GM18499 (cell line): ENCODE measurements around the gene ZNF236.
"Not testable (repeated sequence)": the region's sequence is repeated elsewhere in the genome, so short reads cannot be mapped to it uniquely, and the experiment has no call there.

Source experiments
- ATAC-seq: cut with Tn5 transposase; IDR thresholded peaks from one replicate; pipeline ENCODE4 v1.9.1; 2021; ENCODE audit warnings: moderate number of reproducible peaks; ENCODE audit not compliant: insufficient read depth, unreplicated experiment

Gene ZNF236

GRCh38 chr18:77015169-77015568 lies 192.8 kb downstream of the ZNF236 start:
- no peak for ATAC-seq

GRCh38 chr18:77015771-77016710 lies 193.7 kb downstream of the ZNF236 start:
- ATAC-seq: no peak

GRCh38 chr18:77016936-77017335 lies 194.6 kb downstream of the ZNF236 start:
- ATAC-seq: no peak

- no peak for ATAC-seq
These were observed 195.0 kb downstream of the ZNF236 start for GRCh38 chr18:77017355-77017754.

GRCh38 chr18:77018650-77019049 lies 196.3 kb downstream of the ZNF236 start:
- ATAC-seq: not testable (repeated sequence)

GRCh38 chr18:77019641-77020040 lies 197.3 kb downstream of the ZNF236 start:
- no peak for ATAC-seq
